Measurements from ENCODE around the gene NLN.

DNA sequence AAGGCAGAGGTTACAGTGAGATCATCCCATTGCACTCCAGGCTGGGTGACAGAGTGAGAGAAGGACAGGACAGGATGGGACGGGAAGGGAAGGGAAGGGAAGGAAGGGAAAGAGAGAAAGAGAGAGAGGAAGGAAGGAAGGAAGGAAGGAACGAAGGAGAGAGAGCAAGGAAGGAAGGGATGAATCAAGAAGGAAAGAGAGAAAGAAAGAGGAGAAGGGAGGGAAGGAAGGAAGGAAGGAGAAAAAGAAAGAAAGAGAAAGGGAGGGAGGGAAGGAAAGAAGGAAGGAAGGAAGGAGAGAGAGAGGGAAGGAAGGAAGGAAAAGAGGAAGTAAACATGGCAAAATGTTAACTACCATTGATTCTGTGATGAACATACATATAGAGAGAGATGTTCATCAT lies 28.9 kb upstream of the NLN start:
- TF ChIP-seq, protein P1, sequence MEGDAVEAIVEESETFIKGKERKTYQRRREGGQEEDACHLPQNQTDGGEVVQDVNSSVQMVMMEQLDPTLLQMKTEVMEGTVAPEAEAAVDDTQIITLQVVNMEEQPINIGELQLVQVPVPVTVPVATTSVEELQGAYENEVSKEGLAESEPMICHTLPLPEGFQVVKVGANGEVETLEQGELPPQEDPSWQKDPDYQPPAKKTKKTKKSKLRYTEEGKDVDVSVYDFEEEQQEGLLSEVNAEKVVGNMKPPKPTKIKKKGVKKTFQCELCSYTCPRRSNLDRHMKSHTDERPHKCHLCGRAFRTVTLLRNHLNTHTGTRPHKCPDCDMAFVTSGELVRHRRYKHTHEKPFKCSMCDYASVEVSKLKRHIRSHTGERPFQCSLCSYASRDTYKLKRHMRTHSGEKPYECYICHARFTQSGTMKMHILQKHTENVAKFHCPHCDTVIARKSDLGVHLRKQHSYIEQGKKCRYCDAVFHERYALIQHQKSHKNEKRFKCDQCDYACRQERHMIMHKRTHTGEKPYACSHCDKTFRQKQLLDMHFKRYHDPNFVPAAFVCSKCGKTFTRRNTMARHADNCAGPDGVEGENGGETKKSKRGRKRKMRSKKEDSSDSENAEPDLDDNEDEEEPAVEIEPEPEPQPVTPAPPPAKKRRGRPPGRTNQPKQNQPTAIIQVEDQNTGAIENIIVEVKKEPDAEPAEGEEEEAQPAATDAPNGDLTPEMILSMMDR (IDR thresholded peaks at IDR 0.05; ENCODE audit: insufficient read depth, low read length): no peak
- TF ChIP-seq, protein P2, sequence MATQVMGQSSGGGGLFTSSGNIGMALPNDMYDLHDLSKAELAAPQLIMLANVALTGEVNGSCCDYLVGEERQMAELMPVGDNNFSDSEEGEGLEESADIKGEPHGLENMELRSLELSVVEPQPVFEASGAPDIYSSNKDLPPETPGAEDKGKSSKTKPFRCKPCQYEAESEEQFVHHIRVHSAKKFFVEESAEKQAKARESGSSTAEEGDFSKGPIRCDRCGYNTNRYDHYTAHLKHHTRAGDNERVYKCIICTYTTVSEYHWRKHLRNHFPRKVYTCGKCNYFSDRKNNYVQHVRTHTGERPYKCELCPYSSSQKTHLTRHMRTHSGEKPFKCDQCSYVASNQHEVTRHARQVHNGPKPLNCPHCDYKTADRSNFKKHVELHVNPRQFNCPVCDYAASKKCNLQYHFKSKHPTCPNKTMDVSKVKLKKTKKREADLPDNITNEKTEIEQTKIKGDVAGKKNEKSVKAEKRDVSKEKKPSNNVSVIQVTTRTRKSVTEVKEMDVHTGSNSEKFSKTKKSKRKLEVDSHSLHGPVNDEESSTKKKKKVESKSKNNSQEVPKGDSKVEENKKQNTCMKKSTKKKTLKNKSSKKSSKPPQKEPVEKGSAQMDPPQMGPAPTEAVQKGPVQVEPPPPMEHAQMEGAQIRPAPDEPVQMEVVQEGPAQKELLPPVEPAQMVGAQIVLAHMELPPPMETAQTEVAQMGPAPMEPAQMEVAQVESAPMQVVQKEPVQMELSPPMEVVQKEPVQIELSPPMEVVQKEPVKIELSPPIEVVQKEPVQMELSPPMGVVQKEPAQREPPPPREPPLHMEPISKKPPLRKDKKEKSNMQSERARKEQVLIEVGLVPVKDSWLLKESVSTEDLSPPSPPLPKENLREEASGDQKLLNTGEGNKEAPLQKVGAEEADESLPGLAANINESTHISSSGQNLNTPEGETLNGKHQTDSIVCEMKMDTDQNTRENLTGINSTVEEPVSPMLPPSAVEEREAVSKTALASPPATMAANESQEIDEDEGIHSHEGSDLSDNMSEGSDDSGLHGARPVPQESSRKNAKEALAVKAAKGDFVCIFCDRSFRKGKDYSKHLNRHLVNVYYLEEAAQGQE (IDR thresholded peaks at IDR 0.05; ENCODE audit: insufficient replicate concordance, low read depth): no peak
- no peak for TF ChIP-seq POLR2AphosphoS5 (IDR thresholded peaks at IDR 0.05; ENCODE audit: low read depth)
- no peak for TF ChIP-seq GABPA (IDR thresholded peaks at IDR 0.05; ENCODE audit: low read depth)
- TF ChIP-seq SPI1 (IDR thresholded peaks at IDR 0.05; ENCODE audit: borderline replicate concordance, low read depth): no peak

Data from HL-60 (cell line).